HG03354 (cell line): Measurements from ENCODE around the gene TENT5C.

ENCODE experiments used
- ATAC-seq: cut with Tn5 transposase; IDR thresholded peaks from one replicate; pipeline ENCODE4 v1.9.1; 2021; ENCODE audit warnings: mild to moderate bottlenecking; ENCODE audit not compliant: unreplicated experiment, poor library complexity, severe bottlenecking

Gene TENT5C

DNA sequence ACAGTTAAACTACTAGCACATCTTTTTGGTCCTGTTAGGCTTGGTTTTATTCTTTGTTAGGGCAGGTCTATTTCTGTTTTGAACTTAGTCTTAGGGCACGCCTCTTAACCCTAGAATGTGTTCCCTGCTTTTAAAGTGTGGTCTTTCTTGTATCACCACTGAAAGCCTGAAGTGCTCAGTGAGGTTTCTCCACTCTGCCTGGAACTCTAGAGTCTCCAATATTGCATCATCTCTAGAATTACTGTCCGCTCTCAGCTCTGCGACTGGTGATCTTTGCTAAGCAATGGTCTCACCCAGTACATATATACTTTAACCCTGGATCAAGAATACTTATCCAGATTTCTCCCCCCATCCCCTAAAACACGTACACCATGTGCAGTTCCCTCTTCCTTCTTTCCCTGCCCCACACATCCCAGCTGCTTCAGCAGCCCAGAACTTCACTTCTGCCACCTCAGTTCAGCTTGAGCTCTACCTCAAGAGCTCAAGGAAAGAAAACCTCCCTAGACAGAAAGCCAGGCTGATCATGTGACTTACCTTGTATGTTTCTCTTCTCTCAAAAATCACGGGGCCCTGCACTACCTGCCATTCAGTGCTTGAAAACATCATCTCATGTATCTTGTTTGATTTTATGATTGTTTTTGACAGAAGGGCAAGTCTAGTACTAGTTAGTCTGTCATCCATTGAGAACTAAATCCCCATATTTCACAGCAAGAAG lies 59.9 kb downstream of the TENT5C start:
- no peak for ATAC-seq

DNA sequence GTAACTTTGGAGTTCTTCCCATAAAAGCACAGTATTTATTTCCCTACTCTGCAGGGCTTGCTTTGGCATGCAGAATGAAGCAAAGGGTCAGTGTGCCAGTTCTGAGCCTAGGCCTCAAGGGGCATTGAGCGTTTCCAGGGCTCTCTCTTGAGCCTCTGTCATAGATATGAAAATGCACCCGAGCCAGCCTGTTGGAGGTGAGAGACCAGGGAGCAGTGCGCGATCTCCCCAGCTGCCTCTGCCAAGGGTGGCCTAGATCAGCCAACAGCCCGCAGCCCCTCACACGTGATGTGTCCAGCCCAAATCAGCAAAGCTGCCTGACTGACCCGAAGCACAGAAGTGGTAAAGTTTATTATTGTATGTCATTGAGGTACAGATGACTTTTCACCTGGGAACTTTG lies 63.7 kb downstream of the TENT5C start:
- ATAC-seq: no peak

DNA sequence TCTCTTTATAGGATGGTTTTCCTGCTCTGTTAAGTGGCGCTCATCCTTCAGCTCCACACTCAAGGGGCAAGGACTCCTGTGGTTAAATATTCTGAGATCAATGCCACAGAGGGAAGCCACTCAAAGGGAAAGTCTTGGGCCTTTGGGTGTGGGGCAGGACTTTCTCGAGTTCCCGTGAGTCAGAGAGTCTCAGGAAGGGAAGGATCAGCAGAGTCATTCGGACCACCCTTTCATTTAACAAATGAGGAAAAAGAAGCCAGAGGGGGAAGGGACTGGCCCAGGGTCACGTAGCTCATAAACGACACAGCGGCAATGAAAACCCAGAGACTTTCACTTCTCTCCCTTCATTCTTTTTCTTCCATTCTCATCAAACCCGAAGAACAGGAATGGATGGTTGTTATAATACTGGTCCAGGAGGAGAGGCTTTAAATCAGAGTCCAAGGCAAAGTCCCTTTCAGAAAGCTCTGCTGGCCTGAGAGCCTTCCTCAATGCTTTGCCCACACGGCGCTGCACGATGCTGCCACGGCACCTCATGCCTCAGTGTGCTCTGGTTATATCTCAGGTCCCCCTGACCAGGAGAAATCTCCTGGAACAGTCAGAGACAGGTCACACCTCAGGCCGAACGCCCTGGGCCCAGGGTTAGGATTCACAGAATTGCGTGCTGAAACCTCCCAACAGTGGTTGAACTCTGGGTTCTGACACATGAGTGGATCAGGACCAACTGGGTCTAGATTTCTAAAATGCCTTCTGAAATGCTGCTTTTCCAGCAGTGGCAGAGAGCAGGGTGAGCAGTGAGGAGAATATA lies 65.3 kb downstream of the TENT5C start:
- no peak for ATAC-seq

DNA sequence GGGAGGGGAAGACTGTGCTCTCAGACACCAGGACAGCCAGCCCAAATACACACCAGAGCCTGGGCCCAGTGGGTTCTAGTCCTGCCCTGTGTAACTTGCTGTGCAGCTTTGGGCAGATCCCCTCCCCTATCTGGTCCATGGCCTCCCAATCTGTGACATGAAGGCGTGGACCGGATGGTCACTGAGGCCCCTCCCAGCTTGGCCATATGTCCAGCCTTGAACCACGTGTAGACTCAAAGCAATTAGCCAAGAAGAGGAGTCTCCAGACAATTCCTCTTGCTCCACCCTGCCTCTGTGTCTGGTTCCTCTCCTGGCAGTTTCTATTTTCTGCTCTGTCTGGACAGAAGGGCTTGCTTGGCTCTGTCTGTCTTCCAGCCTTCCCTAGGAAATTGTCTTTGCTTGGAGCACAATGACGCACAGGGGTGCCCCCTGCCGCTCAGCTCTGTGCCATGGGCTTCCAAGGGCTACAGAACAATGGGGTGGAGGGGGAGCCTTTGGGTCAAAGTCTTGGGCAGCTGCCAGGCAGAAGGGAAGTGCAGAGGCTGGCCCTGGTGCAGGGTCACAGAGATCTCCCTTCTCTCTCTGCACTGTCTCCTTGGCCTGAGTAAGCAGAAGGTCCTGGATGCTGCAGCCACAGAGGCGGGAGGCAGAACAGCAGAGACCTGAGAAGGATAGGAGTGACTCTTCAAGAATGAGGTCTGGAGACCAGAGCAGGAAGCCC lies 66.1 kb downstream of the TENT5C start:
- no peak for ATAC-seq

DNA sequence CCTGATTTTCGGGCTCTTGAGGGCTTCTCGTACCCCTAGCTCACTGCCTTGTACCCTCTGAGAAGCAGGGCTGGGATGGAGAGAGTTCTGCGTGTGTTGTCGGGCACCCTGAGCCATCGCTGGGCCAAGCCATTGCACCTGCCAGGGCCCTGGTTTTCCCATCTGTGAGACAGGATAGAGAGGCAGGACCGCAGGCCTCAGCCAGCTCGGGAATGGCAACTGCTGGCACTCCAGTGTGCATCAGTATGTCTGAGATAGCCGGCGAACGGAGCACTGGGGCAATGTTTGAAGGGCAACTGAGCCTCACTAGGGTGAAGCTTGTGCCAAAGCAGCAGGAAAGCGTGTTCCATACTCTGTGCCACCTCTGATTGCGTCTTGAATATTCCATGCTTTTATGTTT lies 66.9 kb downstream of the TENT5C start:
- ATAC-seq: no peak

DNA sequence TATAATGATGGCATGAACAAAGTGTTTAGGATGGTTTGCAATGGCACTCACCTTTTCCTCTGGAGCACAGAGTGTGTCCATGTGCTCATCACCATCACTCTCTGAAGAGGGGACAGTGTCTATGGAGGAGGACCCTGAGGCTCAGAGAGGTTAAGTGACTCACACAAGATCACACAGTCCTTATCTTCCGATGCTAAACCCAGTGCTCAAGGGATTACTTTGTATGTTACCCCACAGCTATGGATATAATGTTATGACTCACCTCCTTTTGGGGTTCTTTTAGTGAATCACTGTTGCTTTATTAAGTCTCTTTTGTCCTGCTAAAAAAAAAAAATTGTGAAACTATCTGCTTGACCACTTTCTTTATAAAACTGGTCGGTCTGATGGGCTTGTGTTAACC lies 67.6 kb downstream of the TENT5C start:
- ATAC-seq: no peak

DNA sequence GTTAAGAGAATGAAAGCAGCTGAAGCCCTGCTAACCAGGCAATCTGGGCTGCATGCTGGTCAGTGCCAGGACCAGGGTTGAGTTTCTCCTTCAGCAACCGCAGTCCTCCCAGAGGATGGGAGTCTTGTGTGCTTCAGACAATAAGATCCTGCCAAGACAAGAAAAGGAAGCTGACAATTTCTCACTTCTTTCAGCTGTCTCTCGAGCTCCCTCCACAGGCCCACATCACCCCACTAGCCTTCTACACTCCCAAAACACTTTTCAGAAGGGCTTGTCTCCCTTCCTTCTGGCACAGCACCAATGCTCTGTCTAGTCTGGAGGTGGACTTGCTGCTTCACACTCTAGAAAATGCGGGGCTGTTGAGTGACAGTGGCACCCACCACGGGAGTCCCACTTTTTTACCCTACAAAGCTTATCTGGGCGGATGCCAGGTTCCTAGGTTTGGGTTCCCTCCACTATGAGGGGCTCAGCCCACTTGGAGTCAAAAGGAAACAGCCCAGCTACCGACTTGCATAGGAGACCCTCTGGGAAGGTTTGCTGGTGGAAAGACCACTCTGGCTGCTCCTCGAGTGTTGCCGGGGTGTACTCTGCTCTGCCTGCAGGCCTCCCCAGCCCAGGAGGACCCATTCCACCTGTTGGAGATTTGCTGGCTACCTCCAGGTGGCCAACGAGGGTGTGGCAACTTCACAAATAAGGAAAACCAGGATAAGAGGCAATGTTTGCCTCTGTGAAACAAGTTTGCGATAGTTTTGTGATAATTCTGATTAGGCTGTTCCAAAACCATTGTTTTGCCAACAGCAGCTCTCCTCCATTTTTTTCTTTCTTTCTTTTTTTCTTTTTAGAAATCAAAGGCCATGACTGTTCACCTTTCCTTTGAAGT lies 68.9 kb downstream of the TENT5C start:
- peak; percentile 72 for ATAC-seq

DNA sequence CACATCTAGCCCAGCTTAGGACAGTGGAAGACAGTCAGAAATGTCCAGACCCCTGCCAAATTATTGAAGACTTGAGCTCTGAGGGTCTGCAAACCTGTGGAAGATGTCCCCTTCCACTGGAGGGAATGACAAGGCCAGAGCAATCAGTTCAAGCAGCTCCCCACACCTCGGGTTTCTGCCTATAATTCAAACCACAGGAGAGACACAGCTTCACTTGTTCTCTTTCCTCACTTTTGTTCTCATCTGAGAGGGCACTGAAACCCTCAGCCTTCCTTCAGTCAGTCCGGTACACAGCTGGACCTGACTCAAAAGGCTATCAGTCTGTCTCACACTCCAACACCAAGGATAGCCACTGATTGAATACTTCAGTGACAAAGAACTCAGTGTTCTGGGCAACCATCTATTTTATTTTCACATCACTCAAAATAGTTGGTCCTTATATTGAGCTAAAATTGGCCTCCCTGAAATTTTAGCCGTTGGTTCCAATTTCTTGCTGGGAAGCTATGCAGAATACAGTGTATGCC lies 70.1 kb downstream of the TENT5C start:
- ATAC-seq: no peak

DNA sequence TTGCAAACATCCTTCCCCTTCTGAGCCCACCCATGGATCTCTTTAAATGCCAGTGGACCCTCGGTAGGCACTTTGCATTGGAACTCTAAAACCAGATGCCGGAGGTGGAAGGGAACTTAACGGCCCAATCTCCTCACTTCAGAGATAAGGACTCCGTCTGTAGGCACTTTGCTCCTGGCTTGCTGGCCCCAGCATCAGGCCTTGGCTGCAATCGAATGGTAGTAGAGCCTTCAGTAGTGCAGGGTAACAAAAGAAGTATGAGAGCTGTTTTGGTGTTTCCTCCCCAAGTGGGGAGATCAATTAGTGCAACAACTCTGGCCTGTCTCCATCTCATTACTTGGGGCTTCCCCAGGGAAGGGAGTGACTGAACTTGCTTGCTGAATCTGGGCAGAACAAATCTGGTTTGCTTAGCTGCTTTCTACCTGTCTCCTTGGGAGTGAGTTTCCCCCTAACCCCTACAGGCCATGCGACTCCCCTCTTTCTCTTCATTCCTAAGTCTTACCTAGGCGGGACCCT lies 70.8 kb downstream of the TENT5C start:
- no peak for ATAC-seq
